Sigmoid colon (tissue), 7 donors: ENCODE measurements around the gene KANTR. TPM values are rescaled to one million over a fixed set of nuclear protein-coding genes. Genes with fewer than 3 reads are reported as not detected.

Experiments used
- DNase-seq: peaks from one replicate; pipeline ENCODE4 v3.0.0-alpha.2; 2019
- H3K27ac ChIP-seq, 4 donors: fragments of 200-600 bp; sonication (generic); one replicate each; pipeline ENCODE4 v1.5.1; 2016 to 2019; ENCODE audit warnings: mild to moderate bottlenecking in 1 of 4
- H3K27me3 ChIP-seq, 3 donors: fragments of 200-600 bp; sonication (generic); one replicate each; pipeline ENCODE4 v1.5.1; 2019; ENCODE audit warnings: mild to moderate bottlenecking in 1 of 3
- H3K36me3 ChIP-seq, 4 donors: fragments of 200-600 bp; sonication (generic); one replicate each; pipeline ENCODE4 v1.5.1; 2016 to 2019
- H3K4me1 ChIP-seq, 4 donors: fragments of 200-600 bp; sonication (generic); one replicate each; pipeline ENCODE4 v1.5.1; 2017 to 2019
- H3K4me3 ChIP-seq, 4 donors: fragments of 200-600 bp; sonication (generic); one replicate each; pipeline ENCODE4 v1.5.1; 2017 to 2019; ENCODE audit warnings: mild to moderate bottlenecking in 2 of 4, moderate library complexity in 1 of 4
- H3K9me3 ChIP-seq, 4 donors: fragments of 200-600 bp in 3 of 4; sonication (generic) in 3 of 4; one replicate each; pipeline versions ENCODE4 v1.5.1 to v1.6.1; 2013 to 2019
- CTCF ChIP-seq, 4 experiments: fragments of 450-650 bp in 3 of 4; fragments of 200-600 bp in 1 of 4; IDR thresholded peaks; one replicate each; pipeline ENCODE4 v1.5.1; 2016 to 2019; ENCODE audit warnings: antibody characterized with exemption in 4 of 4, mild to moderate bottlenecking in 3 of 4, moderate library complexity in 2 of 4
- EP300 ChIP-seq, 4 donors: sonication (generic); formaldehyde crosslinking; IDR thresholded peaks; one replicate each; pipeline ENCODE4 v1.6.1; 2017; ENCODE audit warnings: antibody characterized with exemption in 4 of 4
- POLR2A ChIP-seq, 2 donors: fragments of 450-650 bp; IDR thresholded peaks; one replicate each; pipeline ENCODE4 v1.6.1; 2016; ENCODE audit warnings: antibody characterized with exemption in 2 of 2, mild to moderate bottlenecking in 2 of 2, moderate library complexity in 2 of 2
- POLR2AphosphoS5 ChIP-seq, 4 donors: sonication (generic); formaldehyde crosslinking; IDR thresholded peaks; one replicate each; pipeline ENCODE4 v1.6.1; 2017; ENCODE audit warnings: antibody characterized with exemption in 4 of 4
- WGBS, 2 donors: extraction: QIAGEN DNeasy Blood & Tissue Kit; methylation state at CpG; one replicate each; pipeline ENCODE4 v1.1.7; 2013; 5-methylcytosine and 5-hydroxymethylcytosine counted together
- intact Hi-C: fragments of 100-400 bp; cut with DNase I; formaldehyde crosslinking; loops from one replicate; pipeline ENCODE4 v1.15.1; 2023
- polyA plus RNA-seq, 3 donors: library from polyadenylated mRNA; stranded (reverse); fragments of 200-250 nt; gene quantifications; one replicate each; pipeline ENCODE4 v1.2.3, GENCODE V29; 2013
- total RNA-seq, 4 donors: library from RNA; depleted of rRNA; stranded (reverse); fragments of >200 nt; gene quantifications; one replicate each; pipeline ENCODE4 v1.1.0, GENCODE V29; 2016
- donor health status: healthy with polysubstance abuse.
- donor health status: Bipolar disorder and iron deficiency.
- donor health status: healthy.

KANTR gene
- total and polyA plus RNA-seq, 7 donors: 0.46 to 26.6 (median 15.7) TPM

- no peak for TF ChIP-seq POLR2A (IDR thresholded peaks at IDR 0.05)
- TF ChIP-seq EP300 (IDR thresholded peaks at IDR 0.05): no peak
- no peak for TF ChIP-seq CTCF (IDR thresholded peaks at IDR 0.05)
- no peak for TF ChIP-seq POLR2AphosphoS5 (IDR thresholded peaks at IDR 0.05)
- no peaks in the 10 kb centered on the region for H3K36me3 ChIP-seq
- DNase-seq: peak; percentile 63
- WGBS, 2 donors: 65 to 87% methylated on average over 10 of the region's 10 CpGs
- intact Hi-C loops: loop anchor here (1.0 kb wide), 1 partner anchor 18 kb away; no protein-coding TSS in a partner anchor
- peaks cover 0 to 8% (median 3%) of the 10 kb centered on the region in 4 donors for H3K4me1 ChIP-seq
- no peaks in the 10 kb centered on the region for H3K27me3 ChIP-seq
- no peak overlapping the region for H3K4me3 ChIP-seq
- no peaks in the 10 kb centered on the region for H3K9me3 ChIP-seq
- peak overlapping the region in 3 of 4 donors; percentile 34 to 79 (median 79) for H3K27ac ChIP-seq
Observed at GRCh38 chrX:53071064-53071463, 22.9 kb upstream of the KANTR start.

- DNase-seq: peak; percentile 94
- TF ChIP-seq EP300 (IDR thresholded peaks at IDR 0.05) (peak; percentile 98 to 100 (median 98)), POLR2AphosphoS5 (IDR thresholded peaks at IDR 0.05) (peak; percentile 88 to 94 (median 90)), CTCF (IDR thresholded peaks at IDR 0.05) (peak; percentile 51 to 67 (median 60)), POLR2A (IDR thresholded peaks at IDR 0.05) (no peak)
- peak overlapping the region; percentile 79 to 85 (median 81) for H3K27ac ChIP-seq
- WGBS, 2 donors: 1 to 2% methylated on average over 31 of the region's 31 CpGs
- no peaks in the 10 kb centered on the region for H3K9me3 ChIP-seq
- no peaks in the 10 kb centered on the region for H3K27me3 ChIP-seq
- intact Hi-C loops: loop anchor here (1.0 kb wide), 1 partner anchor 17 kb away; no protein-coding TSS in a partner anchor
- H3K4me1 ChIP-seq: peaks cover 0 to 8% (median 3%) of the 10 kb centered on the region in 4 donors
- H3K36me3 ChIP-seq: no peaks in the 10 kb centered on the region
- H3K4me3 ChIP-seq: peak overlapping the region in 3 of 4 donors; percentile 35 to 39 (median 36)
Observed at GRCh38 chrX:53071604-53072417, 22.1 kb upstream of the KANTR start.

GRCh38 chrX:53072418-53073114 lies 21.4 kb upstream of the KANTR start:
- peaks cover 0 to 8% (median 3%) of the 10 kb centered on the region in 4 donors for H3K4me1 ChIP-seq
- no peaks in the 10 kb centered on the region for H3K9me3 ChIP-seq
- no peaks in the 10 kb centered on the region for H3K36me3 ChIP-seq
- peak overlapping the region in 2 of 4 donors; percentile 36 to 39 for H3K4me3 ChIP-seq
- intact Hi-C loops: no loop called here
- no peaks in the 10 kb centered on the region for H3K27me3 ChIP-seq
- DNase-seq: no peak
- peak overlapping the region; percentile 79 to 85 (median 81) for H3K27ac ChIP-seq
- no peak for TF ChIP-seq CTCF (IDR thresholded peaks at IDR 0.05)
- TF ChIP-seq EP300 (IDR thresholded peaks at IDR 0.05): no peak
- 66 to 75% methylated on average over 9 of the region's 9 CpGs for WGBS, 2 donors

- no peak for TF ChIP-seq EP300 (IDR thresholded peaks at IDR 0.05)
- WGBS, 2 donors: 55 to 73% methylated on average over 6 of the region's 6 CpGs
- peaks cover 0 to 8% (median 3%) of the 10 kb centered on the region in 4 donors for H3K4me1 ChIP-seq
- H3K27ac ChIP-seq: peak overlapping the region; percentile 79 to 85 (median 81)
- no peaks in the 10 kb centered on the region for H3K36me3 ChIP-seq
- no peak overlapping the region for H3K4me3 ChIP-seq
- H3K9me3 ChIP-seq: no peaks in the 10 kb centered on the region
- intact Hi-C loops: no loop called here
- no peak for DNase-seq
- no peaks in the 10 kb centered on the region for H3K27me3 ChIP-seq
Observed at GRCh38 chrX:53073115-53073586, 20.8 kb upstream of the KANTR start.

GRCh38 chrX:53075011-53075410 lies 18.9 kb upstream of the KANTR start:
- Histone ChIP-seq H3K27me3 (no peaks in the 10 kb centered on the region), H3K4me3 (no peak overlapping the region), H3K27ac (no peak overlapping the region), H3K36me3 (no peaks in the 10 kb centered on the region), H3K9me3 (no peaks in the 10 kb centered on the region), H3K4me1 (peaks cover 0 to 8% (median 3%) of the 10 kb centered on the region in 4 donors)
- no peak for DNase-seq
- intact Hi-C loops: no loop called here
- 76 to 87% methylated on average over 7 of the region's 7 CpGs for WGBS, 2 donors
- TF ChIP-seq POLR2A (IDR thresholded peaks at IDR 0.05): no peak
- no peak for TF ChIP-seq POLR2AphosphoS5 (IDR thresholded peaks at IDR 0.05)
- no peak for TF ChIP-seq CTCF (IDR thresholded peaks at IDR 0.05)
- no peak for TF ChIP-seq EP300 (IDR thresholded peaks at IDR 0.05)
